Ishikawa (cell line): ENCODE results near the gene GPR39.

Experiments
- CREB1 ChIP-seq: IDR thresholded peaks from 2 replicates; pipeline ENCODE4 v1.6.1; 2012; ENCODE audit warnings: low read depth
- EGR1 ChIP-seq: IDR thresholded peaks from 2 replicates; pipeline ENCODE4 v1.6.1; 2012
- MAX ChIP-seq: IDR thresholded peaks from 2 replicates; pipeline ENCODE4 v1.6.1; 2012
- RAD21 ChIP-seq: IDR thresholded peaks from 2 replicates; pipeline ENCODE4 v1.6.1; 2012; ENCODE audit warnings: low read depth
- REST ChIP-seq: IDR thresholded peaks from 2 replicates; pipeline ENCODE4 v1.6.1; 2012; ENCODE audit warnings: low read depth, mild to moderate bottlenecking
- TAF1 ChIP-seq: IDR thresholded peaks from 2 replicates; pipeline ENCODE4 v1.6.1; 2012; ENCODE audit warnings: low read depth, mild to moderate bottlenecking
- TCF12 ChIP-seq: IDR thresholded peaks from 2 replicates; pipeline ENCODE4 v1.6.1; 2012; ENCODE audit warnings: low read depth
- USF1 ChIP-seq: IDR thresholded peaks from 2 replicates; pipeline ENCODE4 v1.6.1; 2012
- YY1 ChIP-seq: IDR thresholded peaks from 2 replicates; pipeline ENCODE4 v1.6.1; 2012; ENCODE audit warnings: low read depth
- ZBTB7A ChIP-seq: IDR thresholded peaks from 2 replicates; pipeline ENCODE4 v1.6.1; 2012; ENCODE audit warnings: low read depth

- no peak for TF ChIP-seq CREB1
- no peak for TF ChIP-seq TCF12
- no peak for TF ChIP-seq TAF1
- no peak for TF ChIP-seq RAD21
- TF ChIP-seq MAX: no peak
- TF ChIP-seq YY1: no peak
- TF ChIP-seq REST: no peak
- TF ChIP-seq EGR1: no peak
- no peak for TF ChIP-seq ZBTB7A
- TF ChIP-seq USF1: no peak
Observed at GRCh38 chr2:132667706-132668105, 251.1 kb downstream of the GPR39 start.
